Smooth muscle cell (in vitro differentiated cells): ENCODE measurements around the gene CRADD. TPM values are rescaled to one million over a fixed set of nuclear protein-coding genes. Genes with fewer than 3 reads are reported as not detected.

ENCODE experiments used
- DNase-seq: peaks from one replicate; lab custom pipeline; 2025; ENCODE audit not compliant: unreplicated experiment; lab: John Stamatoyannopoulos, UW
- H2AFZ ChIP-seq: fragments of 200-600 bp; sonication (generic); 2 replicates; pipeline ENCODE4 v1.6.0; 2016; ENCODE audit warnings: antibody characterized with exemption, low read depth, mild to moderate bottlenecking
- H3F3A ChIP-seq: fragments of 200-600 bp; sonication (generic); 2 replicates; pipeline ENCODE4 v1.6.0; 2017; ENCODE audit warnings: antibody characterized with exemption, low read depth
- H3K27ac ChIP-seq: fragments of 200-600 bp; sonication (generic); 2 replicates; pipeline ENCODE4 v1.5.1; 2016; ENCODE audit warnings: low read depth, mild to moderate bottlenecking
- H3K27me3 ChIP-seq: fragments of 200-600 bp; sonication (generic); 2 replicates; pipeline ENCODE4 v1.6.1; 2016; ENCODE audit warnings: low read depth, mild to moderate bottlenecking
- H3K36me3 ChIP-seq: fragments of 200-600 bp; sonication (generic); 2 replicates; pipeline ENCODE4 v1.5.1; 2016; ENCODE audit warnings: low read depth
- H3K4me1 ChIP-seq: fragments of 200-600 bp; sonication (generic); 2 replicates; pipeline ENCODE4 v1.5.1; 2016; ENCODE audit warnings: low read depth
- H3K4me2 ChIP-seq: fragments of 200-600 bp; sonication (generic); 2 replicates; pipeline ENCODE4 v1.6.0; 2016; ENCODE audit warnings: mild to moderate bottlenecking
- H3K4me3 ChIP-seq: fragments of 200-600 bp; sonication (generic); 2 replicates; pipeline ENCODE4 v1.5.1; 2016; ENCODE audit warnings: mild to moderate bottlenecking
- H3K79me2 ChIP-seq: fragments of 200-600 bp; sonication (generic); 2 replicates; pipeline ENCODE4 v1.6.0; 2016; ENCODE audit warnings: low read depth, mild to moderate bottlenecking
- H3K9ac ChIP-seq: fragments of 200-600 bp; sonication (generic); 2 replicates; pipeline ENCODE4 v1.6.0; 2016; ENCODE audit warnings: low read depth
- H3K9me3 ChIP-seq: fragments of 200-600 bp; sonication (generic); replicated peaks from 2 replicates; pipeline ENCODE4 v1.5.1; 2016; ENCODE audit warnings: low read depth
- H4K20me1 ChIP-seq: fragments of 200-600 bp; sonication (generic); 2 replicates; pipeline ENCODE4 v1.6.0; 2016; ENCODE audit warnings: low read depth
- WGBS: methylation state at CpG from one replicate; pipeline ENCODE4 v1.1.7; 2016; ENCODE audit warnings: low lambda C conversion rate; 5-methylcytosine and 5-hydroxymethylcytosine counted together
- polyA plus RNA-seq: library from polyadenylated mRNA; unstranded; fragments of >200 nt; fragmentation: Nextera tagmentation; extraction: Ambion mirVana; gene quantifications from 2 replicates; pipeline ENCODE4 v1.2.1, GENCODE V29; 2016
- total RNA-seq: library from RNA; depleted of rRNA; stranded (reverse); fragments of >200 nt; gene quantifications from 2 replicates; pipeline ENCODE4 v1.2.3, GENCODE V29; 2014
- TF ChIP-seq, protein P1 (sequence below): fragments of 200-600 bp; sonication (generic); IDR thresholded peaks from 2 replicates; pipeline ENCODE4 v1.5.1; 2017; ENCODE audit warnings: borderline replicate concordance, mild to moderate bottlenecking, antibody characterized with exemption; ENCODE audit not compliant: insufficient read depth, poor library complexity, severe bottlenecking

The CRADD gene
- total and polyA plus RNA-seq, 2 experiments from 2014 or later = 10.7 to 28.6 TPM

DNA sequence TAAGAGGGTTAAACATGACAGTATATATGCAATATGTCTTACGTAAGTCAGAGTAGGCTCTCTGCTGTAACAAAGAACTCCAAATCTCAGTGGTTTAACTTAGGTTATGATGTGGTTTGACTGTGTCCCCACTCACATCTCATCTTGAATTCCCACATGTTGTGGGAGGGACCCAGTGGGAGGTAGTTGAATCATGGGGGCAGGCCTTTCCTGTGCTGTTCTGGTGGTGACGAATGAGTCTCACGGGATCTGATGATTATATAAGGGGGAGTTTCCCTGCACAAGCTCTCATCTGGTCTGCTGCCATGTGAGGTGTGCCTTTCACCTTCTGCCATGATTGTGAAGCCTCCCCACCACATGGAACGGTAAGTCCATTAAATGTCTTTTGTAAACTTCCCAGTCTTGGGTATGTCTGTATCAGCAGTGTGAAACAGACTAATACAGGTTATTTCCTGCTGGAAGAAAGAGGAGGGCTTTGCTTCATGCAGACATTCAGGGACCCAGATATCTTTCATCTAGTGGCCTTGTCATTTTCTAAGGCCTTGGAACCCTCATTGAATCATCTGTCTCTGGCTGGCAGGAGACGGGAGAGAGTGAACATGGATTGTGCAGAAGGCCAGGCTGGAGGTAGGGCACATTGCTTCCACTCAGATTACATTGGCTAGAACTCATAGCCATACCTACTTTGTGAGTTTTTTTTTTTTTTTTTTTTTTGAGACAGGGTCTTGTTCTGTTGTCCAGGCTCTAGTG is 96.1 kb downstream of the CRADD start:
- no peaks in the 10 kb centered on the region for H3K27me3 ChIP-seq
- no peak overlapping the region for H3K9ac ChIP-seq
- no peaks in the 10 kb centered on the region for H3K36me3 ChIP-seq
- H3K27ac ChIP-seq = peak overlapping the region; percentile 34
- H3K79me2 ChIP-seq = no peaks in the 10 kb centered on the region
- DNase-seq = no peak
- TF ChIP-seq, protein P1, sequence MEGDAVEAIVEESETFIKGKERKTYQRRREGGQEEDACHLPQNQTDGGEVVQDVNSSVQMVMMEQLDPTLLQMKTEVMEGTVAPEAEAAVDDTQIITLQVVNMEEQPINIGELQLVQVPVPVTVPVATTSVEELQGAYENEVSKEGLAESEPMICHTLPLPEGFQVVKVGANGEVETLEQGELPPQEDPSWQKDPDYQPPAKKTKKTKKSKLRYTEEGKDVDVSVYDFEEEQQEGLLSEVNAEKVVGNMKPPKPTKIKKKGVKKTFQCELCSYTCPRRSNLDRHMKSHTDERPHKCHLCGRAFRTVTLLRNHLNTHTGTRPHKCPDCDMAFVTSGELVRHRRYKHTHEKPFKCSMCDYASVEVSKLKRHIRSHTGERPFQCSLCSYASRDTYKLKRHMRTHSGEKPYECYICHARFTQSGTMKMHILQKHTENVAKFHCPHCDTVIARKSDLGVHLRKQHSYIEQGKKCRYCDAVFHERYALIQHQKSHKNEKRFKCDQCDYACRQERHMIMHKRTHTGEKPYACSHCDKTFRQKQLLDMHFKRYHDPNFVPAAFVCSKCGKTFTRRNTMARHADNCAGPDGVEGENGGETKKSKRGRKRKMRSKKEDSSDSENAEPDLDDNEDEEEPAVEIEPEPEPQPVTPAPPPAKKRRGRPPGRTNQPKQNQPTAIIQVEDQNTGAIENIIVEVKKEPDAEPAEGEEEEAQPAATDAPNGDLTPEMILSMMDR = no peak
- H4K20me1 ChIP-seq = no peaks in the 10 kb centered on the region
- no peaks in the 10 kb centered on the region for H3F3A ChIP-seq
- no peak overlapping the region for H2AFZ ChIP-seq
- WGBS = 42% methylated on average over 5 of the region's 5 CpGs
- no peak overlapping the region for H3K4me2 ChIP-seq
- H3K9me3 ChIP-seq = no peaks in the 10 kb centered on the region
- no peak overlapping the region for H3K4me3 ChIP-seq
- peaks cover 12% of the 10 kb centered on the region for H3K4me1 ChIP-seq

DNA sequence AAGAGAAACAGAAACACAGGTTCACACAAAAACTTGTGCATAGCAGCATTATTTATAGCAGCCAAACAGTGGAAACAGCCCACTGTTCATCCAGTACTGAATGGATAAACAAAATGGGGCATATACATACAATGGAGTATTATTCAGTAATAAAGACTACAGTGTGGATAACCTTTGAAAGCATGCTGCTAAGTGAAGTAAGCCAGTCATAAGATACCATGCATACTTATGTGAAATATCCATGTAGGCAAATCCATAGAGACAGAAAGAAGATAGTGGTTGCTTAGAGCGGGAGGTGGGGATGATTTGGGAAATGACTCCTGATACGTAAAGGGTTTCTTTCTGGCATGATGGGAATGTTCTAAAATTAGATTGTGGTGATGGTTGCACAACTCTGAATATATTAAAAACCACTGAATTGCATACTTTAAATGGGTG is 99.4 kb downstream of the CRADD start:
- Histone ChIP-seq H2AFZ (no peak overlapping the region), H3K27ac (peak overlapping the region; percentile 76), H3K4me1 (peaks cover 12% of the 10 kb centered on the region), H3K4me2 (peak overlapping the region; percentile 68), H3K9ac (peak overlapping the region; percentile 1), H3F3A (peaks cover 10% of the 10 kb centered on the region), H3K79me2 (no peaks in the 10 kb centered on the region), H3K9me3 (no peaks in the 10 kb centered on the region), H3K27me3 (no peaks in the 10 kb centered on the region), H3K4me3 (no peak overlapping the region), H4K20me1 (no peaks in the 10 kb centered on the region), H3K36me3 (no peaks in the 10 kb centered on the region)
- no peak for DNase-seq
- 13% methylated on average over 2 of the region's 2 CpGs for WGBS
- TF ChIP-seq, protein P1 = no peak

DNA sequence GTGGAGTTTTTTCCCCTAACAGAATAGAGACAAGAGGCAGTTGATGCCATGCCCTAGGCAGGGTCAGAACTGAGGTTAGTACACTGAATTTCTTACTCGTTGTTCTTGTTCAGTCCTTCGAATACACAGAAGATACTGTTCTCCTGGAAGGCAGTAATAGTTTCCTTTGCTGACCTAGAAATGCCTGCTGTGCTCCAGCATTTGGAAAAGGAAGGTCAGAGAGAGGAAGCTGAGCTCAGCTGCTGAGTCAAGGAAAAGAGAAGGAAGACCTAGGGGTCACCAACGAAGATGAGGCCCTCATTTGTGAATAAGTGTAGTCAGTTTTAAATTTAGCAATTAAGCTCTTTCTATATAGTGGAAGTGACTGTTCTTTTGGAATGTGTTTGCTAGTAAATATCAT is 100.1 kb downstream of the CRADD start:
- peaks cover 10% of the 10 kb centered on the region for H3F3A ChIP-seq
- H3K9ac ChIP-seq = peak overlapping the region; percentile 65
- H3K27me3 ChIP-seq = no peaks in the 10 kb centered on the region
- TF ChIP-seq, protein P1 = no peak
- no peaks in the 10 kb centered on the region for H3K9me3 ChIP-seq
- peak overlapping the region; percentile 76 for H3K27ac ChIP-seq
- WGBS = 58% methylated on average over 3 of the region's 3 CpGs
- H3K79me2 ChIP-seq = no peaks in the 10 kb centered on the region
- DNase-seq = no peak
- no peak overlapping the region for H3K4me3 ChIP-seq
- no peaks in the 10 kb centered on the region for H4K20me1 ChIP-seq
- peaks cover 12% of the 10 kb centered on the region for H3K4me1 ChIP-seq
- H2AFZ ChIP-seq = no peak overlapping the region
- peak overlapping the region; percentile 68 for H3K4me2 ChIP-seq
- no peaks in the 10 kb centered on the region for H3K36me3 ChIP-seq

- no peak overlapping the region for H2AFZ ChIP-seq
- H3K79me2 ChIP-seq = no peaks in the 10 kb centered on the region
- H3K4me2 ChIP-seq = peak overlapping the region; percentile 68
- H3K27me3 ChIP-seq = no peaks in the 10 kb centered on the region
- no peaks in the 10 kb centered on the region for H3K36me3 ChIP-seq
- TF ChIP-seq, protein P1 = no peak
- H3K9ac ChIP-seq = peak overlapping the region; percentile 7
- no peak for DNase-seq
- H3K4me3 ChIP-seq = no peak overlapping the region
- H3F3A ChIP-seq = peaks cover 10% of the 10 kb centered on the region
- H3K27ac ChIP-seq = peak overlapping the region; percentile 76
- H3K4me1 ChIP-seq = peaks cover 12% of the 10 kb centered on the region
- H4K20me1 ChIP-seq = no peaks in the 10 kb centered on the region
- no peaks in the 10 kb centered on the region for H3K9me3 ChIP-seq
- 23% methylated on average over 5 of the region's 5 CpGs for WGBS
Observed at GRCh38 chr12:93778306-93778705, 101.1 kb downstream of the CRADD start.
